IMR-90 (cell line): ENCODE measurements around the gene ZNF41. TPM values are rescaled to one million over a fixed set of nuclear protein-coding genes. Genes with fewer than 3 reads are reported as not detected.

Experiments used
- ATAC-seq: fragments of 200-7000 bp; cut with Tn5 transposase; 2 replicates; pipeline ENCODE4 v1.9.1; 2020; ENCODE audit warnings: low read depth, mild to moderate bottlenecking, moderate library complexity
- BruUV-seq: library from RNA; stranded (reverse); fragments of 400-500 nt; replicated peaks from 2 replicates; lab custom pipeline; 2021; lab: Mats Ljungman, UMichigan
- CTCF ChIA-PET: fragments of 300-600 bp; formaldehyde crosslinking; extraction: SDS; loops from one replicate; lab custom pipeline; 2021; ENCODE audit warnings: antibody characterized with exemption; lab: Yijun Ruan, JAX
- POLR2A ChIA-PET: fragments of 300-600 bp; sonication (Branson Sonifier 250); formaldehyde crosslinking; loops from one replicate; lab custom pipeline; 2022; ENCODE audit warnings: antibody characterized with exemption; ENCODE audit not compliant: unreplicated experiment; lab: Charles Lee
- DNase-seq: peaks from one replicate; pipeline ENCODE4 v3.0.0; 2013
- H2AFZ ChIP-seq: replicated peaks from 2 replicates; pipeline ENCODE3; 2013; ENCODE audit warnings: low read length, mild to moderate bottlenecking; ENCODE audit not compliant: poor library complexity
- H2AK5ac ChIP-seq: 2 replicates; pipeline ENCODE4 v1.6.1; 2013; ENCODE audit warnings: low read depth, low read length, inconsistent platforms
- H2AK9ac ChIP-seq: replicated peaks from 2 replicates; pipeline ENCODE3; 2013; ENCODE audit warnings: mild to moderate bottlenecking, low read depth, low read length, moderate library complexity; ENCODE audit not compliant: poor library complexity
- H2BK120ac ChIP-seq: 2 replicates; pipeline ENCODE4 v1.6.1; 2013; ENCODE audit warnings: low read depth, low read length, inconsistent platforms
- H2BK15ac ChIP-seq: 3 replicates; pipeline ENCODE4 v1.6.1; 2013; ENCODE audit warnings: low read depth, low read length, inconsistent platforms
- H2BK20ac ChIP-seq: 2 replicates; pipeline ENCODE4 v1.6.1; 2013; ENCODE audit warnings: low read depth, mild to moderate bottlenecking, inconsistent platforms, low read length, moderate library complexity
- H2BK5ac ChIP-seq: 2 replicates; pipeline ENCODE4 v1.6.1; 2013; ENCODE audit warnings: mild to moderate bottlenecking, low read depth, low read length, inconsistent platforms; ENCODE audit not compliant: poor library complexity, severe bottlenecking
- H3K14ac ChIP-seq: replicated peaks from 2 replicates; pipeline ENCODE4 v1.6.1; 2013; ENCODE audit warnings: low read depth, low read length, inconsistent platforms
- H3K18ac ChIP-seq: 2 replicates; pipeline ENCODE4 v1.6.1; 2013; ENCODE audit warnings: low read depth, low read length, control low read depth
- H3K23ac ChIP-seq: 2 replicates; pipeline ENCODE4 v1.6.1; 2013; ENCODE audit warnings: low read depth, low read length, inconsistent platforms
- H3K27ac ChIP-seq: 2 replicates; pipeline ENCODE4 v1.5.1; 2013; ENCODE audit warnings: mild to moderate bottlenecking, control low read depth, low read length; ENCODE audit not compliant: insufficient read depth
- H3K27me3 ChIP-seq: 2 replicates; pipeline ENCODE4 v1.6.1; 2013; ENCODE audit warnings: low read length; ENCODE audit not compliant: control insufficient read depth, insufficient read depth
- H3K36me3 ChIP-seq: 2 replicates; pipeline ENCODE4 v1.6.1; 2013; ENCODE audit warnings: low read length, mixed read lengths; ENCODE audit not compliant: control insufficient read depth, insufficient read depth
- H3K4ac ChIP-seq: 2 replicates; pipeline ENCODE4 v1.6.1; 2013; ENCODE audit warnings: low read depth, low read length, inconsistent platforms
- H3K4me1 ChIP-seq: 2 replicates; pipeline ENCODE4 v1.6.1; 2013; ENCODE audit warnings: low read length, mixed read lengths; ENCODE audit not compliant: control insufficient read depth, insufficient read depth
- H3K4me2 ChIP-seq: 2 replicates; pipeline ENCODE4 v1.6.1; 2013; ENCODE audit warnings: low read depth, mild to moderate bottlenecking, control low read depth, low read length, moderate library complexity
- H3K4me3 ChIP-seq: 2 replicates; pipeline ENCODE4 v1.5.1; 2013; ENCODE audit warnings: low read depth, mild to moderate bottlenecking, control low read depth, low read length, moderate library complexity; ENCODE audit not compliant: insufficient read depth
- H3K56ac ChIP-seq: 2 replicates; pipeline ENCODE4 v1.6.1; 2013; ENCODE audit warnings: low read length, inconsistent platforms; ENCODE audit not compliant: insufficient read depth; ENCODE audit errors: extremely low read depth
- H3K79me1 ChIP-seq, 2 experiments: 2 replicates each; pipeline ENCODE4 v1.6.1; 2013; ENCODE audit warnings: low read length in 2 of 2, inconsistent platforms in 1 of 2, low read depth in 1 of 2
- H3K9ac ChIP-seq: 2 replicates; pipeline ENCODE4 v1.6.1; 2013; ENCODE audit warnings: low read depth, low read length, control low read depth
- H3K9me1 ChIP-seq: 2 replicates; pipeline ENCODE4 v1.6.1; 2013; ENCODE audit warnings: low read length, inconsistent platforms; ENCODE audit not compliant: insufficient read depth
- H3K9me3 ChIP-seq: 2 replicates; pipeline ENCODE4 v1.6.1; 2013; ENCODE audit warnings: low read length; ENCODE audit not compliant: control insufficient read depth, insufficient read depth
- H4K20me1 ChIP-seq: 2 replicates; pipeline ENCODE4 v1.6.1; 2013; ENCODE audit warnings: low read length, inconsistent platforms; ENCODE audit not compliant: insufficient read depth
- H4K5ac ChIP-seq: 2 replicates; pipeline ENCODE4 v1.6.1; 2013; ENCODE audit warnings: mild to moderate bottlenecking, low read depth, low read length, control low read depth
- H4K8ac ChIP-seq, 2 experiments: 2 replicates each; pipeline ENCODE4 v1.6.1; 2013; ENCODE audit warnings: low read depth in 2 of 2, low read length in 2 of 2, control low read depth in 1 of 2, inconsistent platforms in 1 of 2
- H4K91ac ChIP-seq: 2 replicates; pipeline ENCODE4 v1.6.1; 2013; ENCODE audit warnings: low read depth, low read length, inconsistent platforms; ENCODE audit not compliant: insufficient read depth
- FOS ChIP-seq: fragments of 150-350 bp; IDR thresholded peaks from 2 replicates; pipeline ENCODE4 v1.6.1; 2016; ENCODE audit warnings: low read depth, low read length
- MAFK ChIP-seq: IDR thresholded peaks from 2 replicates; pipeline ENCODE4 v1.6.1; 2012; ENCODE audit warnings: low read depth, low read length, improper control_type of control experiment
- MXI1 ChIP-seq: IDR thresholded peaks from 2 replicates; pipeline ENCODE4 v1.6.1; 2012; ENCODE audit warnings: low read depth, mild to moderate bottlenecking, low read length, moderate library complexity, borderline replicate concordance
- RCOR1 ChIP-seq: IDR thresholded peaks from 2 replicates; pipeline ENCODE4 v1.6.1; 2012; ENCODE audit warnings: mild to moderate bottlenecking, low read length, improper control_type of control experiment; ENCODE audit not compliant: insufficient replicate concordance
- WGBS, 2 experiments: methylation state at CpG; one replicate each; pipeline versions ENCODE4 v1.1.5 to v1.1.7; 2013; ENCODE audit warnings: missing lambda C conversion rate in 2 of 2; ENCODE audit not compliant: insufficient read length in 1 of 2; ENCODE audit errors: extremely low coverage in 2 of 2; 5-methylcytosine and 5-hydroxymethylcytosine counted together
- dilution Hi-C: fragments of 300-500 bp; cut with HindIII; formaldehyde crosslinking; loops from one replicate; pipeline ENCODE4 v1.14.3; 2018; ENCODE audit warnings: low sequenced_read_pairs; ENCODE audit not compliant: unreplicated experiment
- in situ Hi-C: fragments of 300-500 bp; cut with MboI; formaldehyde crosslinking; loops from 3 replicates; pipeline ENCODE4 v1.14.3; 2019; ENCODE audit warnings: low sequenced_read_pairs, inconsistent platforms, mixed read lengths
- intact Hi-C: fragments of 100-400 bp; cut with micrococcal nuclease; formaldehyde crosslinking; loops from 2 replicates; pipeline ENCODE4 v1.10.0; 2022
- polyA plus RNA-seq, 3 experiments: library from polyadenylated mRNA; depleted of rRNA; stranded (reverse); fragments of >200 nt; gene quantifications; 2 replicates each; pipeline ENCODE4 v1.2.3, GENCODE V29; 2012; ENCODE audit warnings: low replicate concordance in 1 of 3
- total RNA-seq: library from RNA; depleted of rRNA; stranded (reverse); fragments of >200 nt; gene quantifications from 2 replicates; pipeline ENCODE4 v1.2.3, GENCODE V29; 2012
- TF ChIP-seq, protein P1 (sequence below): fragments of 150-350 bp; IDR thresholded peaks from 2 replicates; pipeline ENCODE4 v1.6.1; 2017; ENCODE audit warnings: mild to moderate bottlenecking, antibody characterized with exemption, low read length, low read depth

Gene ZNF41
- total and polyA plus RNA-seq, 2 of the 4 experiments (the other 2 are of a cell fraction): 2.8 to 8.1 TPM

DNA sequence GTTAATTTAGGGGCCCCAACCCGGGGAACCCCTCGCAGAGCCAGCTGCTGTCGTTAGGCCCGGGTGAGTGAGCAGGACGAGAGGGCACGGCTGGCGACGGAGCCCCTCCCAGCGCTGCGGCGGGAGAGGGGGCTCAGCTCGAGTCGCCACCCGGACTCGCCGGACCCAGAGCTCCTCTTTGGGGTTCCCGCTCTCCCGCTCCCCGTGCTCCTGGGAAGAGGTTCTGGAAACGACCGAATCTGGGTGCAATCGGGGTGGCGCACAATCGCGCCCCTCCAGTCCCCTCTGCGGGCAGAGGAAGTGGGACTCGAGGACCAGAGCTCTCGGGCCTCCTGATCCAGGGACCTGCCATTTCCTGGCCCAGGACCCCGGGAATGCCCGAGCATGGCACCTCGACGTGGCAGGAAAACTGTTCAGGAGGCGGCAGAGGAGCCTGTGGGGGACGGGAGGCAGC is 40.7 kb upstream of the ZNF41 start:
- Histone ChIP-seq H3K27me3 (no peaks in the 10 kb centered on the region), H3K9me3 (0 out of 2 replicates have a peak, but pooled peaks cover 2% of the 10 kb centered on the region), H2BK5ac (peak overlapping the region; percentile 57), H2BK120ac (peak overlapping the region; percentile 38; the same call in 1 of the 2 replicates), H3K4me3 (peak overlapping the region; percentile 45), H2AK5ac (no peak overlapping the region), H3K4me1 (peaks cover 2% of the 10 kb centered on the region; the same call in 1 of the 2 replicates), H3K9ac (peak overlapping the region; percentile 49), H3K27ac (peak overlapping the region; percentile 38), H3K9me1 (no peaks in the 10 kb centered on the region), H4K8ac (peak overlapping the region; percentile 74 to 82; a peak in 3 of 4 replicates), H2AK9ac (peak overlapping the region; percentile 66), H3K56ac (peak overlapping the region; percentile 6; the same call in 1 of the 2 replicates), H3K4me2 (peak overlapping the region; percentile 50), H2BK20ac (no peak overlapping the region), H4K91ac (peak overlapping the region; percentile 37; the same call in 1 of the 2 replicates), H3K23ac (no peak overlapping the region), H3K18ac (peak overlapping the region; percentile 3; the same call in 1 of the 2 replicates), H4K5ac (peak overlapping the region; percentile 46), H2BK15ac (peak overlapping the region; percentile 62; the same call in 1 of the 3 replicates), H3K14ac (no peak overlapping the region; the same call in 1 of the 2 replicates), H3K36me3 (no peaks in the 10 kb centered on the region), H3K4ac (peak overlapping the region; percentile 61), H4K20me1 (no peaks in the 10 kb centered on the region), H3K79me1 (no peaks in the 10 kb centered on the region; a peak in 1 of 4 replicates), H2AFZ (peak overlapping the region; percentile 93)
- dilution Hi-C loops (no loop called here), intact Hi-C loops (loop anchor here (1.0 to 10.0 kb wide), 3 partner anchors 26 to 330 kb away; partner anchors contain the start of gene UBA1), in situ Hi-C loops (loop anchor here (10.0 kb wide), 1 partner anchor 329 kb away; the partner anchor contains the start of gene UBA1)
- DNase-seq (no peak), ATAC-seq (peak; percentile 22)
- TF ChIP-seq, protein P1, sequence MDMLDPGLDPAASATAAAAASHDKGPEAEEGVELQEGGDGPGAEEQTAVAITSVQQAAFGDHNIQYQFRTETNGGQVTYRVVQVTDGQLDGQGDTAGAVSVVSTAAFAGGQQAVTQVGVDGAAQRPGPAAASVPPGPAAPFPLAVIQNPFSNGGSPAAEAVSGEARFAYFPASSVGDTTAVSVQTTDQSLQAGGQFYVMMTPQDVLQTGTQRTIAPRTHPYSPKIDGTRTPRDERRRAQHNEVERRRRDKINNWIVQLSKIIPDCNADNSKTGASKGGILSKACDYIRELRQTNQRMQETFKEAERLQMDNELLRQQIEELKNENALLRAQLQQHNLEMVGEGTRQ: no peak
- TF ChIP-seq FOS: no peak
- no peak for TF ChIP-seq MXI1
- no peak for TF ChIP-seq RCOR1
- TF ChIP-seq MAFK: no peak
- CTCF ChIA-PET: interaction anchor here (0.6 to 1.6 kb wide), 7 partner anchors 10 to 521 kb away, joined by 3 to 11 read pairs (median 3); no protein-coding TSS in a partner anchor
- WGBS, 2 experiments: 32% methylated on average over 22 of the region's 34 CpGs; no CpG with 5 or more reads in 1 of the 2 experiments
- BruUV-seq: no TSS peak
- POLR2A ChIA-PET: interaction anchor here (0.5 kb wide), 1 partner anchor 23 kb away, joined by 3 read pairs; no protein-coding TSS in a partner anchor
